Skeletal muscle tissue (tissue), 2 donors: ENCODE results near the gene MBD4. TPM values are rescaled to one million over a fixed set of nuclear protein-coding genes. Genes with fewer than 3 reads are reported as not detected.

ENCODE experiments used
- small RNA-seq: library from RNA; depleted of rRNA; stranded (forward); fragments of <200 nt; gene quantifications from one replicate; pipeline ENCODE3, GENCODE V24; 2014
- total RNA-seq: library from RNA; depleted of rRNA; stranded (reverse); fragments of >200 nt; gene quantifications from one replicate; pipeline ENCODE4 v1.2.3, GENCODE V29; 2014

Gene MBD4
- total RNA-seq, 1 donor from 2014 or later = 7.8 TPM

Small RNAs within 50 kb of the gene (small RNA-seq; reads per million reads assigned to genes)
- gene SNORA7B = 1.8 reads per million, percentile 84 among the genes with 10 or more reads in this experiment

Other genes with a start within 250 kb of the MBD4 start
- 120 TPM for gene COPG1, start 190.3 kb downstream of the MBD4 start, total RNA-seq
- gene HMCES, start 161.1 kb downstream of the MBD4 start, total RNA-seq = 17.2 TPM
- gene EFCAB12, start 11.3 kb downstream of the MBD4 start, total RNA-seq = not detected
- 42.3 TPM for gene IFT122, start 276 bp upstream of the MBD4 start, total RNA-seq
- gene RHO, start 88.7 kb upstream of the MBD4 start, total RNA-seq = not detected
- gene H1-8, start 103.2 kb upstream of the MBD4 start, total RNA-seq = not detected
- gene PLXND1, start 166.7 kb upstream of the MBD4 start, total RNA-seq = 92.4 TPM